ENCODE results near the gene ACSS1. TPM values are rescaled to one million over a fixed set of nuclear protein-coding genes. Genes with fewer than 3 reads are reported as not detected.

The ACSS1 gene
- total and polyA plus RNA-seq, 12 donors: 7.2 to 97.3 (median 16.9) TPM

DNA sequence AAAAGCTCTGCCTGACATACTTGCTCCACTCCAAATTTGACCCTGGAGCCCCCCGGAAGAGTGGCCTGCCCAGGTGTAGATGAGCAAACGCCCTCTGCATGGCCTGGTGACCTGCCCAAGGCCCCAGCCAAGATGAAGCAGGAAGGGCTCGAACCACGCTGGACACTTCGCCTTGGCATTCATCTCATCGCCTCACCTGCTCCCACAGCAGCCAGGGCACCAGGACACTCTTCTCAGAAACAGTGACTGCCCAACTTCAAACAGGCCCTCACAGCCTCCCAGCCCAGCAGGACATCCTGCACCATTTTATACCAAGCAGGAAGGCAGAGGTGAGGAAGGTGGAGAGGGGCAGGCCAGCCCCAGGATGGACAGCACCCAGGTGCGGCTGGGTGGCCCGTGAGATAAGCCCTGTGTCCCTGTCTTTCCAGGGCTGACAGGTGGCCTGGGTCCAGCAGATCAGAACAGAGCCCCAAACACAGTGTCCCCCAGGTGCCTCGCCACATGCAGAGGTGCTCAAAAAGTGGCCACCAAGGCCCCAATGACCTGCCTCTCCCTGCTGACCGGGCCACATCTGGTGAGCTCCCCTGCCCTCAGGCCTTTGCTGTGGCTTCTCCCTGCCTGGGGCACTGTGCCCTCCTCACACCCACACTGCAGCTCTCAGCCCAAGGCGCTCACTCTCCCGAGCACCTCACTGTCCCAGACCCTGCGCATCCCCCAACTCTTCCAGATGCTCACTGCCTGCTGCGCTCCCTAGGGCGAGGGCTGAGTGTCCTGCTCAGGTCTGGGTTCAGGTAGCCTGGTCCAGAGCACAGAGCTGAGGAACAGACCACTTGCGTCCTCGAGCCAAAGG lies 7.2 kb downstream of the ACSS1 start:
- peaks cover 15 to 40% of the 10 kb centered on the region in 2 donors for H3K4me1 ChIP-seq (replicated peaks in 1 of 2)

DNA sequence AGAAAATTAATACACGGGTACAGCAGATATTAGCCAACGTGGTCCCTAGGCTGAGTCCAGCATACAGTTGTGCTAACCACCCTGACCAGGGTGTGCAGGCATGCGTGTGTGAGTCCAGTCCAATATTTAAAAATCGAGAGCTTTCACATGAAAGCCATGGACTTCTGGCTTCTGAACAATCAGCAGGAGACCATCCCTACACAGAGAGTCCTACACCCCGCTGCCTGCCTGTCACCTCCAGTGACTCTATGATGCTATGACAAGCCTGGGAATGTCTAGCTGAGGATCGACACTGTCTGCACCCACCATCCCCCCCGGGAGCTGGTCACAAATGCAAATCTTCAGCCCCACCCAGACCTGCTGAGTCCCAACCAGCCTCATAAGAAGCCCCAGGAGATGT lies 7.9 kb downstream of the ACSS1 start:
- peaks cover 0 to 16% of the 10 kb centered on the region in 2 donors for H3K36me3 ChIP-seq (replicated peaks in 1 of 2)
- peak in 2 of 7 donors; percentile 1 to 8 for DNase-seq
- intact Hi-C loops (cut with DNase I): no loop called here
- 80 to 85% (median 83%) methylated on average over 6 to 7 of the region's 7 CpGs for WGBS, 4 donors
- no peak overlapping the region for H3K27ac ChIP-seq
- H3K9me3 ChIP-seq (replicated peaks in 1 of 3): no peaks in the 10 kb centered on the region
- TF ChIP-seq POLR2A (IDR thresholded peaks at IDR 0.05): no peak
- TF ChIP-seq, protein P1, sequence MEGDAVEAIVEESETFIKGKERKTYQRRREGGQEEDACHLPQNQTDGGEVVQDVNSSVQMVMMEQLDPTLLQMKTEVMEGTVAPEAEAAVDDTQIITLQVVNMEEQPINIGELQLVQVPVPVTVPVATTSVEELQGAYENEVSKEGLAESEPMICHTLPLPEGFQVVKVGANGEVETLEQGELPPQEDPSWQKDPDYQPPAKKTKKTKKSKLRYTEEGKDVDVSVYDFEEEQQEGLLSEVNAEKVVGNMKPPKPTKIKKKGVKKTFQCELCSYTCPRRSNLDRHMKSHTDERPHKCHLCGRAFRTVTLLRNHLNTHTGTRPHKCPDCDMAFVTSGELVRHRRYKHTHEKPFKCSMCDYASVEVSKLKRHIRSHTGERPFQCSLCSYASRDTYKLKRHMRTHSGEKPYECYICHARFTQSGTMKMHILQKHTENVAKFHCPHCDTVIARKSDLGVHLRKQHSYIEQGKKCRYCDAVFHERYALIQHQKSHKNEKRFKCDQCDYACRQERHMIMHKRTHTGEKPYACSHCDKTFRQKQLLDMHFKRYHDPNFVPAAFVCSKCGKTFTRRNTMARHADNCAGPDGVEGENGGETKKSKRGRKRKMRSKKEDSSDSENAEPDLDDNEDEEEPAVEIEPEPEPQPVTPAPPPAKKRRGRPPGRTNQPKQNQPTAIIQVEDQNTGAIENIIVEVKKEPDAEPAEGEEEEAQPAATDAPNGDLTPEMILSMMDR (IDR thresholded peaks at IDR 0.05): no peak
- H3K4me3 ChIP-seq: no peak overlapping the region
- H3K27me3 ChIP-seq: no peaks in the 10 kb centered on the region
- H3K4me1 ChIP-seq (replicated peaks in 1 of 2): peaks cover 15 to 34% of the 10 kb centered on the region in 2 donors

More for the DNA sequence above, 7.2 kb downstream of the ACSS1 start:
- intact Hi-C loops (cut with DNase I): no loop called here
- Histone ChIP-seq H3K36me3 (replicated peaks in 1 of 2) (peaks cover 0 to 16% of the 10 kb centered on the region in 2 donors), H3K27ac (peak overlapping the region in 1 of 5 donors; percentile 21), H3K4me3 (no peak overlapping the region), H3K27me3 (no peaks in the 10 kb centered on the region), H3K9me3 (replicated peaks in 1 of 3) (no peaks in the 10 kb centered on the region)
- TF ChIP-seq, protein P1 (IDR thresholded peaks at IDR 0.05): no peak
- no peak for TF ChIP-seq POLR2A (IDR thresholded peaks at IDR 0.05)
- 92 to 97% (median 95%) methylated on average over 14 to 17 of the region's 17 CpGs for WGBS, 4 donors
- DNase-seq: peak in 2 of 7 donors; percentile 9 to 13

DNA sequence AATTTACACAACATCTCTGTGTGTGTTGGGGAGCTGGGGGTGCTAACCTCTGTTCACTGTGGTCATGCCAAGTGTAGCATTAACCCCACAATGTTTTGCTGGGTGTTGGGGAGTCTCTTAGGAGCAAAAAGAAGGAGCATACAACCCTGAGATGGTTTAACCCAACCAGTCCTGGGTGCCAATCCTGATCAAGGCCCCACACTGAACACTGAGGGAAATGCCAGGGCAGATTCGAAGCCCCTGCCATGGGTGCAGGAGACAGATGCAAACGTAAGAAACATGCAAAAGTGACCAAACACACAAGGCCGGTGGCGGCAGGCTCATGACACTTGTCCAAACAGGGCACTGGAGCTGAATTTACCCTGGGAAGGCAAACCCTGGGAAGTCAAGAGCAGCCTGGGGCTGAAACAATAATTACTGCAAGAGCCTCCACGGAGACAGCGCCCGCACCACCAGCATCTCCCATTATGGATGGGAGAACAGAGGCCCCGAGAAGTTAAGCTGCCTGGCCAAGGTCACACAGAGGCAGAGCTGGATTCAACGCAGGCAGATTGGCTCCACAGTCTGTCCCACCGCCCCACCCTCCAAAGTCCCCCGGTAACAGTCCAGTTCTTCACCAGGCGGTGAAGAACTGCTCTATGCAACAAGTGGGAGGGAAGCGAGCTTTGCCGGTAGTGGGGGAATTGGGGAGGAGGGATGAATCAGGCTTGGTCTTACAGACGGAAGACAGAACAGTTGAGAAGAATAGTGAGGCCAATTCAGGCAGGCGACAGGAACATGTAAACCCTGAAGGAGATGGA lies 8.5 kb downstream of the ACSS1 start:
- no peak for TF ChIP-seq POLR2A (IDR thresholded peaks at IDR 0.05)
- TF ChIP-seq, protein P1 (IDR thresholded peaks at IDR 0.05): no peak
- Histone ChIP-seq H3K27ac (no peak overlapping the region), H3K4me3 (no peak overlapping the region), H3K27me3 (no peaks in the 10 kb centered on the region), H3K36me3 (replicated peaks in 1 of 2) (peaks cover 0 to 16% of the 10 kb centered on the region in 2 donors), H3K9me3 (replicated peaks in 1 of 3) (no peaks in the 10 kb centered on the region), H3K4me1 (replicated peaks in 1 of 2) (peaks cover 11 to 28% of the 10 kb centered on the region in 2 donors)
- DNase-seq: peak in 2 of 7 donors; percentile 4 to 11
- 77 to 83% (median 81%) methylated on average over 13 to 16 of the region's 16 CpGs for WGBS, 4 donors
- intact Hi-C loops (cut with DNase I): no loop called here

DNA sequence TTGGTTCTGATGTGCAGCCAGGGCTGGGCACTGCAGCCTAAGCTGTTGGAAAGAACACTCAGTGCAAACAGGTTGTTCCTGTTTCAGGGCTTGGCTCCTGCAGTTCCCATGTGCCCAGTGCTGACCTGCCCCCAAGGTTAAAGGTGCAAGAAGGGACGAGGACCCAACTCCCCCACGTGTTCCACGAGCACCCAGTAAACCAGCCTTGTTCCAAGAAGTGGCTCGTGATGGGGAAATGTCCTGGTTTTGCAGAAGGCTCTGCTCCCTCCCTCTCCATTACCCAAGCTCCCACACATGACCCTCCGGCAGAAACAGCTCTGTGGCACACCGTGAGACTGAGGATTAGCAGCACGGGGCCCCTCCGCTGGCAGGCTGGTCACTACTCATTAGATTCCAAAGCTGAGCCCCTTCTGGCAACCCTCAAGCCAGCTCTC lies 9.4 kb downstream of the ACSS1 start:
- peak in 1 of 7 donors; percentile 5 for DNase-seq
- H3K27ac ChIP-seq: no peak overlapping the region

More for the DNA sequence above, 9.4 kb downstream of the ACSS1 start:
- no peak for TF ChIP-seq POLR2A (IDR thresholded peaks at IDR 0.05)
- TF ChIP-seq, protein P1 (IDR thresholded peaks at IDR 0.05): no peak
- Histone ChIP-seq H3K27me3 (no peaks in the 10 kb centered on the region), H3K4me3 (no peak overlapping the region), H3K4me1 (replicated peaks in 1 of 2) (peaks cover 5 to 19% of the 10 kb centered on the region in 2 donors), H3K36me3 (replicated peaks in 1 of 2) (peaks cover 0 to 16% of the 10 kb centered on the region in 2 donors), H3K9me3 (replicated peaks in 1 of 3) (no peaks in the 10 kb centered on the region)
- 78 to 88% (median 82%) methylated on average over 4 to 8 of the region's 8 CpGs for WGBS, 4 donors
- intact Hi-C loops (cut with DNase I): no loop called here
